ENCODE measurements around the gene DNAH7.

Gene DNAH7

GRCh38 chr2:195836002-195836401, 232.6 kb downstream of the DNAH7 start:
- no peaks in the 10 kb centered on the region for H3K27me3 Mint-ChIP-seq
- no peaks in the 10 kb centered on the region for H3K4me1 Mint-ChIP-seq (ENCODE audit: low read depth)
- no peak overlapping the region for H3K4me3 Mint-ChIP-seq
- DNase-seq: no peak
- H3K27ac Mint-ChIP-seq: no peak overlapping the region
- no peaks in the 10 kb centered on the region for H3K36me3 Mint-ChIP-seq (ENCODE audit: low read depth)
- peaks cover 2% of the 10 kb centered on the region for H3K9me3 Mint-ChIP-seq

- no peaks in the 10 kb centered on the region for H3K36me3 Mint-ChIP-seq (ENCODE audit: low read depth)
- no peaks in the 10 kb centered on the region for H3K27me3 Mint-ChIP-seq
- DNase-seq: no peak
- H3K27ac Mint-ChIP-seq: no peak overlapping the region
- no peak overlapping the region for H3K4me3 Mint-ChIP-seq
- peaks cover 2% of the 10 kb centered on the region for H3K9me3 Mint-ChIP-seq
- H3K4me1 Mint-ChIP-seq (ENCODE audit: low read depth): no peaks in the 10 kb centered on the region
These were observed 233.8 kb downstream of the DNAH7 start for GRCh38 chr2:195834836-195835235.

GRCh38 chr2:195830968-195831950, 237.4 kb downstream of the DNAH7 start:
- Mint-ChIP-seq H3K4me3 (no peak overlapping the region), H3K4me1 (ENCODE audit: low read depth) (no peaks in the 10 kb centered on the region), H3K36me3 (ENCODE audit: low read depth) (no peaks in the 10 kb centered on the region), H3K27ac (no peak overlapping the region), H3K9me3 (no peaks in the 10 kb centered on the region), H3K27me3 (no peaks in the 10 kb centered on the region)
- no peak for DNase-seq

- H3K4me3 Mint-ChIP-seq: no peak overlapping the region
- no peaks in the 10 kb centered on the region for H3K9me3 Mint-ChIP-seq
- no peak overlapping the region for H3K27ac Mint-ChIP-seq
- no peaks in the 10 kb centered on the region for H3K27me3 Mint-ChIP-seq
- DNase-seq: no peak
- peaks cover 1% of the 10 kb centered on the region for H3K4me1 Mint-ChIP-seq (ENCODE audit: low read depth)
- no peaks in the 10 kb centered on the region for H3K36me3 Mint-ChIP-seq (ENCODE audit: low read depth)
These were observed 244.2 kb downstream of the DNAH7 start for GRCh38 chr2:195824478-195824877.

- Mint-ChIP-seq H3K4me3 (no peak overlapping the region), H3K27me3 (no peaks in the 10 kb centered on the region), H3K36me3 (ENCODE audit: low read depth) (no peaks in the 10 kb centered on the region), H3K9me3 (no peaks in the 10 kb centered on the region), H3K4me1 (ENCODE audit: low read depth) (peaks cover 1% of the 10 kb centered on the region), H3K27ac (no peak overlapping the region)
- no peak for DNase-seq
These were observed 245.4 kb downstream of the DNAH7 start for GRCh38 chr2:195823206-195823605.

GRCh38 chr2:195821566-195821932, 247.1 kb downstream of the DNAH7 start:
- H3K27me3 Mint-ChIP-seq: no peaks in the 10 kb centered on the region
- H3K27ac Mint-ChIP-seq: no peak overlapping the region
- no peaks in the 10 kb centered on the region for H3K36me3 Mint-ChIP-seq (ENCODE audit: low read depth)
- H3K4me3 Mint-ChIP-seq: no peak overlapping the region
- DNase-seq: no peak
- peaks cover 1% of the 10 kb centered on the region for H3K4me1 Mint-ChIP-seq (ENCODE audit: low read depth)
- no peaks in the 10 kb centered on the region for H3K9me3 Mint-ChIP-seq

GRCh38 chr2:195820867-195821565, 247.6 kb downstream of the DNAH7 start:
- no peaks in the 10 kb centered on the region for H3K9me3 Mint-ChIP-seq
- H3K27me3 Mint-ChIP-seq: no peaks in the 10 kb centered on the region
- H3K4me3 Mint-ChIP-seq: no peak overlapping the region
- DNase-seq: no peak
- H3K36me3 Mint-ChIP-seq (ENCODE audit: low read depth): no peaks in the 10 kb centered on the region
- no peak overlapping the region for H3K27ac Mint-ChIP-seq
- peaks cover 1% of the 10 kb centered on the region for H3K4me1 Mint-ChIP-seq (ENCODE audit: low read depth)

- H3K9me3 Mint-ChIP-seq: no peaks in the 10 kb centered on the region
- H3K4me3 Mint-ChIP-seq: no peak overlapping the region
- H3K36me3 Mint-ChIP-seq (ENCODE audit: low read depth): no peaks in the 10 kb centered on the region
- no peak for DNase-seq
- no peak overlapping the region for H3K27ac Mint-ChIP-seq
- H3K4me1 Mint-ChIP-seq (ENCODE audit: low read depth): peaks cover 1% of the 10 kb centered on the region
- H3K27me3 Mint-ChIP-seq: no peaks in the 10 kb centered on the region
These were observed 248.3 kb downstream of the DNAH7 start for GRCh38 chr2:195820373-195820772.

GRCh38 chr2:195819276-195819675, 249.4 kb downstream of the DNAH7 start:
- Mint-ChIP-seq H3K9me3 (no peaks in the 10 kb centered on the region), H3K4me1 (ENCODE audit: low read depth) (peaks cover 1% of the 10 kb centered on the region), H3K36me3 (ENCODE audit: low read depth) (no peaks in the 10 kb centered on the region), H3K27ac (no peak overlapping the region), H3K4me3 (no peak overlapping the region), H3K27me3 (no peaks in the 10 kb centered on the region)
- DNase-seq: no peak

GRCh38 chr2:195818526-195818925, 250.1 kb downstream of the DNAH7 start:
- no peak for DNase-seq
- H3K9me3 Mint-ChIP-seq: no peaks in the 10 kb centered on the region
- no peaks in the 10 kb centered on the region for H3K36me3 Mint-ChIP-seq (ENCODE audit: low read depth)
- H3K27ac Mint-ChIP-seq: no peak overlapping the region
- H3K27me3 Mint-ChIP-seq: no peaks in the 10 kb centered on the region
- H3K4me3 Mint-ChIP-seq: no peak overlapping the region
- peaks cover 1% of the 10 kb centered on the region for H3K4me1 Mint-ChIP-seq (ENCODE audit: low read depth)

GRCh38 chr2:195818106-195818505, 250.5 kb downstream of the DNAH7 start:
- no peak overlapping the region for H3K27ac Mint-ChIP-seq
- H3K4me3 Mint-ChIP-seq: no peak overlapping the region
- H3K4me1 Mint-ChIP-seq (ENCODE audit: low read depth): peaks cover 1% of the 10 kb centered on the region
- no peak for DNase-seq
- H3K36me3 Mint-ChIP-seq (ENCODE audit: low read depth): no peaks in the 10 kb centered on the region
- no peaks in the 10 kb centered on the region for H3K9me3 Mint-ChIP-seq
- H3K27me3 Mint-ChIP-seq: no peaks in the 10 kb centered on the region

- no peak for DNase-seq
- H3K27me3 Mint-ChIP-seq: no peaks in the 10 kb centered on the region
- no peak overlapping the region for H3K4me3 Mint-ChIP-seq
- H3K36me3 Mint-ChIP-seq (ENCODE audit: low read depth): no peaks in the 10 kb centered on the region
- no peaks in the 10 kb centered on the region for H3K4me1 Mint-ChIP-seq (ENCODE audit: low read depth)
- H3K27ac Mint-ChIP-seq: no peak overlapping the region
- H3K9me3 Mint-ChIP-seq: no peaks in the 10 kb centered on the region
These were observed 253.6 kb downstream of the DNAH7 start for GRCh38 chr2:195815083-195815482.

GRCh38 chr2:195813421-195813820, 255.2 kb downstream of the DNAH7 start:
- Mint-ChIP-seq H3K27me3 (peaks cover 3% of the 10 kb centered on the region), H3K27ac (no peak overlapping the region), H3K4me1 (ENCODE audit: low read depth) (no peaks in the 10 kb centered on the region), H3K36me3 (ENCODE audit: low read depth) (no peaks in the 10 kb centered on the region), H3K4me3 (no peak overlapping the region), H3K9me3 (no peaks in the 10 kb centered on the region)
- DNase-seq: no peak

GRCh38 chr2:195810340-195811098, 258.1 kb downstream of the DNAH7 start:
- no peaks in the 10 kb centered on the region for H3K9me3 Mint-ChIP-seq
- H3K4me3 Mint-ChIP-seq: no peak overlapping the region
- DNase-seq: no peak
- peaks cover 5% of the 10 kb centered on the region for H3K27me3 Mint-ChIP-seq
- no peaks in the 10 kb centered on the region for H3K4me1 Mint-ChIP-seq (ENCODE audit: low read depth)
- H3K27ac Mint-ChIP-seq: no peak overlapping the region
- H3K36me3 Mint-ChIP-seq (ENCODE audit: low read depth): no peaks in the 10 kb centered on the region
